Coronary artery (tissue), 2 donors: Measurements from ENCODE around the gene CES3.
"Not testable (repeated sequence)": the region's sequence is repeated elsewhere in the genome, so short reads cannot be mapped to it uniquely, and the experiment has no call there.

Source experiments
- DNase-seq: peaks from one replicate; pipeline ENCODE4 v3.0.0-alpha.2; 2017; ENCODE audit warnings: low spot score
- H3K27ac ChIP-seq, 2 donors: fragments of 200-600 bp; sonication (generic); one replicate each; pipeline ENCODE4 v1.5.1; 2016 to 2019
- H3K4me3 ChIP-seq: fragments of 200-600 bp; sonication (generic); 2 replicates; pipeline ENCODE4 v1.5.1; 2016; ENCODE audit warnings: mild to moderate bottlenecking, moderate library complexity
- CTCF ChIP-seq: fragments of 200-600 bp; sonication (generic); IDR thresholded peaks from one replicate; pipeline ENCODE4 v1.5.1; 2019; ENCODE audit warnings: antibody characterized with exemption

CES3 gene

GRCh38 chr16:66932076-66932475, 29.0 kb upstream of the CES3 start:
- DNase-seq: no peak
- no peak for TF ChIP-seq CTCF
- Histone ChIP-seq H3K27ac (no peak overlapping the region), H3K4me3 (no peak overlapping the region)

DNA sequence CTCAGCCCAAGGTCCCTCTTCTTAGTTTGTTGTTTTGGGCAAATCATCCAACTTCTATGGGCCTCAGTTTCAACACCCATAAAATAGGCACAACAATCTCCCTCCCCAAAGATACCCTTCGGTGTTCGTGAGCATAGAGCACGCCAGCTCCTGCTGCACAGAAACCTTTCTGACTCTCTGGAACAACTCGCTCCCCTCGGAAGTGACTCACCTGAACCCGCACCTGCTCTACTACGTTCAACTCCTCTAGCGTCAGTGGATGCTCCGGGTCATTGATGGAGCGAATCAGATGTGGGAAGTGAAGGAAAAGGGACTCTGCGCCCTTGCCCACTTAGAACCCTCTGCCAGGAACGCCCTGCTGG, 27.3 kb upstream of the CES3 start:
- H3K4me3 ChIP-seq: peak overlapping the region; percentile 97
- DNase-seq: no peak
- H3K27ac ChIP-seq: peak overlapping the region; percentile 95 to 96
- no peak for TF ChIP-seq CTCF

- peak within 1 kb of the TSS; percentile 95 to 96 for H3K27ac ChIP-seq
- DNase-seq: peak; percentile 93
- peak within 1 kb of the TSS; percentile 97 for H3K4me3 ChIP-seq
- no peak for TF ChIP-seq CTCF
Observed at GRCh38 chr16:66934138-66934838, 26.8 kb upstream of the CES3 start, which contains the start of gene CIAO2B. TSS of gene CIAO2B (minus strand) at chr16:66934402. CDS start at chr16:66934364, 38 bp downstream.

DNA sequence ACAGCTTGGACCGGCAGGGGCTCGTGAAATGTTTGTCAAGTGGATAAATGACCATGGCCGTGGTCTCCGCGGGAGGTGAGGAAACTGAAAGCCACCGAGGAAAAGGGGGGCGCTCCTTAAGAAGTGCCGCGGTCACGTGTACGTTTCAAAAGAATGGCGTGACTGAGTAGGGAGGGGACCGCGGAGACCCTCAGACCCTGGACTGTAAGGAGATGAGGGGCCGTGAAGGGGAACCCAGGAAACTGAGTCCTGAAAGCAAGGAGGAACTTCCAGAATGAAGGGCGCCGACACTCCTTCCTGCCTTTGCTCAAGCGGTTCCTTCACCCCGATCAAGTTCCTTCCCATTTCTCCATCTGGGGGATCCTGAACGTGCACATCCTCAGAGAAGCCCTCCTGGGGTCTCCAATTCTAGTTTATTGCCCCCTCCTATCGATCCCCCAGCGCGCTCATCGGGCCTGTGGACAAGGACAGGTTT, 26.2 kb upstream of the CES3 start:
- DNase-seq: not testable (repeated sequence)
- peak overlapping the region; percentile 95 to 96 for H3K27ac ChIP-seq
- peak overlapping the region; percentile 97 for H3K4me3 ChIP-seq

- TF ChIP-seq CTCF: no peak
- Histone ChIP-seq H3K4me3 (peak within 1 kb of the TSS; percentile 97), H3K27ac (peak within 1 kb of the TSS; percentile 95 to 96)
- DNase-seq: peak; percentile 89
Observed at GRCh38 chr16:66935314-66936011, 25.6 kb upstream of the CES3 start, which contains the start of gene CES2. TSS of gene CES2 (plus strand) at chr16:66935516. CDS start at chr16:66935636, 120 bp downstream.

- DNase-seq: no peak
- TF ChIP-seq CTCF: no peak
- peak overlapping the region; percentile 97 for H3K4me3 ChIP-seq
- H3K27ac ChIP-seq: no peak overlapping the region
Observed at GRCh38 chr16:66936462-66936861, 24.6 kb upstream of the CES3 start.

- no peak for DNase-seq
- TF ChIP-seq CTCF: no peak
- H3K4me3 ChIP-seq: no peak overlapping the region
- H3K27ac ChIP-seq: no peak overlapping the region
Observed at GRCh38 chr16:66936889-66937554, 24.0 kb upstream of the CES3 start.
